K562 (cell line): ENCODE results near the gene SRGN. TPM values are rescaled to one million over a fixed set of nuclear protein-coding genes. Genes with fewer than 3 reads are reported as not detected.

Source experiments
- ATAC-seq: fragments of 200-7000 bp; cut with Tn5 transposase; 3 replicates; pipeline ENCODE4 v1.9.1; 2020; ENCODE audit warnings: moderate library complexity
- BruUV-seq: library from RNA; stranded (reverse); fragments of 400-500 nt; replicated peaks from 2 replicates; lab custom pipeline; 2021; lab: Mats Ljungman, UMichigan
- CTCF ChIA-PET: fragments of 300-600 bp; formaldehyde crosslinking; extraction: SDS; loops from one replicate; lab custom pipeline; 2021; ENCODE audit warnings: low intra/inter-chr PET ratio; lab: Yijun Ruan, JAX
- POLR2A ChIA-PET: fragments of 300-600, 350-650 bp; sonication (Branson Sonifier 250); formaldehyde crosslinking; extraction: SDS; loops from one replicate; lab custom pipeline; 2021; ENCODE audit warnings: antibody characterized with exemption, inconsistent platforms; lab: Yijun Ruan, JAX
- DNase-seq, 4 experiments: peaks; one replicate each; pipeline versions ENCODE4 v3.0.0 to v3.0.0-alpha.2; 2011 to 2018; ENCODE audit warnings: low spot score in 3 of 4, mixed read lengths in 3 of 4; ENCODE audit errors: extremely low read depth in 1 of 4
- FAIRE-seq: peaks from 2 replicates; lab custom pipeline; 2011; peaks lifted over from hg19 to GRCh38; lab: Jason Lieb, UNC
- H2AFZ ChIP-seq: 2 replicates; pipeline ENCODE4 v1.6.0; 2011; ENCODE audit warnings: low read depth, low read length, control low read depth, inconsistent platforms
- H3K27ac ChIP-seq: fragments of 200-600 bp; 3 replicates; pipeline ENCODE4 v1.8.0; 2011; ENCODE audit warnings: low read depth, mild to moderate bottlenecking, control low read depth, inconsistent platforms, low read length, moderate library complexity, mixed read lengths; ENCODE audit errors: extremely low read depth
- H3K27me3 ChIP-seq, 2 experiments: fragments of 300-600 bp in 1 of 2; 2 replicates in 1 of 2; 3 replicates in 1 of 2; pipeline versions ENCODE4 v1.6.0 to v1.8.0; 2011; ENCODE audit warnings: inconsistent platforms in 2 of 2, low read length in 2 of 2, mild to moderate bottlenecking in 1 of 2, mixed read lengths in 1 of 2, moderate library complexity in 1 of 2; ENCODE audit not compliant: control insufficient read depth in 2 of 2, insufficient read depth in 2 of 2
- H3K36me3 ChIP-seq: fragments of 300-600 bp; 3 replicates; pipeline ENCODE4 v1.8.0; 2011; ENCODE audit warnings: mild to moderate bottlenecking, low read length, inconsistent platforms; ENCODE audit not compliant: control insufficient read depth, insufficient read depth
- H3K4me1 ChIP-seq, 2 experiments: fragments of 200-600 bp in 1 of 2; replicated peaks in 1 of 2; 2 replicates in 1 of 2; 3 replicates in 1 of 2; pipeline versions ENCODE4 v1.5.1 to v1.8.0; 2011; ENCODE audit warnings: inconsistent platforms in 2 of 2, low read length in 2 of 2, mild to moderate bottlenecking in 1 of 2, mixed read lengths in 1 of 2, moderate library complexity in 1 of 2; ENCODE audit not compliant: control insufficient read depth in 2 of 2, insufficient read depth in 2 of 2
- H3K4me2 ChIP-seq: 2 replicates; pipeline ENCODE4 v1.6.1; 2011; ENCODE audit warnings: low read length, control low read depth, inconsistent platforms, mixed read lengths; ENCODE audit not compliant: insufficient read depth
- H3K4me3 ChIP-seq: fragments of 200-600 bp; sonication (generic), shearing (Covaris generic); 2 replicates; pipeline ENCODE4 v1.5.1; 2016; ENCODE audit warnings: control low read depth, inconsistent platforms
- H3K79me2 ChIP-seq: fragments of 200-600 bp; 3 replicates; pipeline ENCODE4 v1.8.0; 2011; ENCODE audit warnings: low read length, inconsistent platforms; ENCODE audit not compliant: control insufficient read depth, insufficient read depth
- H3K9ac ChIP-seq, 2 experiments: 2 replicates each; pipeline versions ENCODE4 v1.6.0 to v1.6.1; 2011; ENCODE audit warnings: low read depth in 2 of 2, low read length in 2 of 2, control low read depth in 1 of 2, inconsistent platforms in 1 of 2, mild to moderate bottlenecking in 1 of 2, mixed read lengths in 1 of 2; ENCODE audit not compliant: insufficient read depth in 1 of 2
- H3K9me1 ChIP-seq: one replicate; pipeline ENCODE4 v1.6.0; 2011; ENCODE audit warnings: inconsistent platforms, mild to moderate bottlenecking, low read length, moderate library complexity; ENCODE audit not compliant: control insufficient read depth, insufficient read depth
- H3K9me3 ChIP-seq: replicated peaks from 2 replicates; pipeline ENCODE4 v1.5.1; 2011; ENCODE audit warnings: low read depth, low read length, inconsistent platforms; ENCODE audit not compliant: control insufficient read depth, insufficient read depth
- H4K20me1 ChIP-seq: replicated peaks from 2 replicates; pipeline ENCODE4 v1.6.1; 2011; ENCODE audit warnings: low read length, inconsistent platforms, mixed read lengths; ENCODE audit not compliant: control insufficient read depth, insufficient read depth
- CEBPB ChIP-seq: fragments of 450-650 bp; IDR thresholded peaks from 2 replicates; pipeline ENCODE4 v1.6.1; 2016; ENCODE audit warnings: missing genetic modification characterization, missing compliant biosample characterization
- CEBPG ChIP-seq, 3 experiments: fragments of 200-800 bp in 1 of 3; sonication (Bioruptor generic) in 1 of 3; sonication (generic) in 1 of 3; formaldehyde crosslinking in 1 of 3; IDR thresholded peaks in 2 of 3; conservative IDR thresholded peaks in 1 of 3; 2 replicates each; pipeline versions ENCODE4 v1.6.1 to v1.8.0; 2016 to 2022; ENCODE audit warnings: missing compliant biosample characterization in 2 of 3, missing genetic modification characterization in 2 of 3, mild to moderate bottlenecking in 1 of 3, missing genetic modification reagents in 1 of 3
- CHCHD3 ChIP-seq: fragments of 250-450 bp; sonication (Bioruptor Pico); IDR thresholded peaks from 2 replicates; pipeline ENCODE4 v2.1.2; 2022; ENCODE audit warnings: mild to moderate bottlenecking
- PML ChIP-seq: IDR thresholded peaks from 2 replicates; pipeline ENCODE4 v1.6.1; 2012; ENCODE audit warnings: low read length, inconsistent platforms
- SAFB ChIP-seq: fragments of 200-400 bp; formaldehyde crosslinking; IDR thresholded peaks from 2 replicates; pipeline ENCODE4 v1.6.1; 2017; ENCODE audit warnings: low read depth, low read length, borderline replicate concordance
- SMAD4 ChIP-seq: fragments of 250-450 bp; sonication (Bioruptor Pico); conservative IDR thresholded peaks from 2 replicates; pipeline ENCODE4 v1.8.0; 2021; ENCODE audit warnings: inconsistent platforms, mild to moderate bottlenecking, moderate library complexity
- U2AF1 ChIP-seq: fragments of 200-400 bp; formaldehyde crosslinking; optimal IDR thresholded peaks from 2 replicates; pipeline ENCODE3; 2017; ENCODE audit warnings: mild to moderate bottlenecking, low read depth, low read length, moderate library complexity
- WGBS: fragments of 100-300 bp; shearing (Covaris generic); methylation state at CpG from one replicate; pipeline ENCODE4 v1.1.6; 2016; ENCODE audit warnings: low coverage, mixed read lengths; ENCODE audit not compliant: insufficient coverage; ENCODE audit errors: missing lambda C conversion rate; 5-methylcytosine and 5-hydroxymethylcytosine counted together
- in situ Hi-C: fragments of 300-500 bp; cut with MboI; formaldehyde crosslinking; loops from 4 replicates; pipeline ENCODE4 v1.15.0; 2018; ENCODE audit warnings: inconsistent platforms, mixed read lengths
- intact Hi-C: fragments of 100-400 bp; cut with micrococcal nuclease; formaldehyde crosslinking; loops from 2 replicates; pipeline ENCODE4 v1.14.2; 2022
- polyA plus RNA-seq, 8 experiments: library from polyadenylated mRNA; depleted of rRNA in 4 of 8; stranded (reverse) in 5 of 8; unstranded in 3 of 8; fragments of >200 nt; fragmentation: Nextera tagmentation in 2 of 8; fragmentation: Illumina TruSeq in 1 of 8; extraction: Ambion mirVana in 2 of 8; extraction: Trizol in 1 of 8; gene quantifications; 2 replicates each; pipeline versions ENCODE4 v1.2.1 to v1.2.3, GENCODE V29; 2011 to 2014; ENCODE audit warnings: inconsistent platforms in 1 of 8, missing spikeins in 1 of 8
- total RNA-seq, 7 experiments: library from RNA; depleted of rRNA in 6 of 7; stranded (reverse); fragments of >200 nt in 6 of 7; fragmentation: Illumina TruSeq in 2 of 7; extraction: Trizol in 2 of 7; gene quantifications; 2 replicates each; pipeline versions ENCODE4 v1.2.1 to v1.2.3, GENCODE V29; 2011 to 2021; ENCODE audit warnings: low replicate concordance in 1 of 7
- TF ChIP-seq, protein P1 (sequence below): fragments of 450-650 bp; IDR thresholded peaks from 2 replicates; pipeline ENCODE4 v1.6.1; 2017; ENCODE audit warnings: antibody characterized with exemption, mild to moderate bottlenecking

The SRGN gene
- total and polyA plus RNA-seq, 9 of the 15 experiments (the other 6 are each of a cell fraction or from before 2014, with no cell fraction given), result 136 to 304 (median 180) TPM

DNA sequence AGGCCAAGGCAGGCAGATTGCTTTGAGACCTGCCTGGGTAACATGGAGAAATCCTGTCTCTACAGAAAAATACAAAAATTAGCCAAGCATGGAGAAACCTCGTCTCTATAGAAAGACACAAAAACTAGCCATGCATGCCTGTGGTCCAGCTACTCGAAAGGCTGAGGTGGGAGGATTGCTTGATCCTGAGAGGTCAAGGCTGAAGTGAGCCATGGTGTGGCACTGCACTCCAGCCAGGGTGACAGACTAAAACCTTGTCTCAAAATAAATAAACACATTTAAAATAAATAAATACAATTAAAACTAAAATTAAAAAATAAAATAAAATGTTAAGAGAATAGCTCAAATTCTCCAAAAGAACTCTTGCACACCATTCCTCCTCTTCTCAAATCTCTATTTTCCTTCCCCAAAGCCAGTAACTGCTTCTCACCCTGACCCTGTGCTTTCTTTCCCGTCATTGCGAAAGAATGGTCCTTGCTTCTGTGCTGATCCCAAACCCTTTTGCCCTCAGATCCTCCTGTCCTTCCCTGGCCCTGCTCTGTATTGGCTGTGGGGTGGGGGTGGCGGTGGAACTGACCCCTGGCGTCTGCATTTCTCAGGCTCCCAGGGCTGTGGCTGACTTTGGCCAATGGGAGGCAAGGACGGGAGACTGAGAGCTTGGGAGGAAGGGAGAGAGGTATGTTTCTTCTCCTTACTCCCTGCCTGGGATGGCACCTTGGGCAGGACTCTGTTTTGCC lies 12.4 kb downstream of the SRGN start:
- ChIA-PET POLR2A (interaction anchor here (0.7 to 1.9 kb wide), 5 partner anchors 10 to 49 kb away, joined by 3 to 6 read pairs (median 3); partner anchors contain the start of gene SRGN), CTCF (no interaction called here)
- Histone ChIP-seq H2AFZ (no peak overlapping the region), H3K4me1 (peaks cover 0 to 4% of the 10 kb centered on the region in 2 experiments; a peak in 1 of 5 replicates), H3K4me2 (no peak overlapping the region), H3K27ac (no peak overlapping the region), H3K9me1 (peaks cover 4% of the 10 kb centered on the region), H3K36me3 (peaks cover 62% of the 10 kb centered on the region), H3K9ac (peak overlapping the region in 1 of 2 experiments; percentile 15; a peak in 1 of 4 replicates), H3K79me2 (peaks cover 29% of the 10 kb centered on the region), H3K4me3 (no peak overlapping the region), H3K27me3 (no peaks in the 10 kb centered on the region), H3K9me3 (no peaks in the 10 kb centered on the region), H4K20me1 (no peaks in the 10 kb centered on the region; the same call in 1 of the 2 replicates)
- DNase-seq, result no peak
- FAIRE-seq, result no peak
- WGBS, result 51% methylated on average over 7 of the region's 7 CpGs
- in situ Hi-C loops (no loop called here), intact Hi-C loops (no loop called here)
- no peak for TF ChIP-seq CHCHD3 (CRISPR knock-in tag)
- no peak for TF ChIP-seq PML
- TF ChIP-seq SMAD4 (CRISPR knock-in tag), result no peak
- no peak for TF ChIP-seq SAFB
- no peak for TF ChIP-seq U2AF1
- peak; percentile 57; the same call in 1 of the 2 replicates for TF ChIP-seq CEBPG (CRISPR knock-in tag; IDR thresholded peaks at IDR 0.05)
- TF ChIP-seq CEBPG (tag; conservative IDR thresholded peaks at IDR 0.05 in 1 of 2, IDR thresholded peaks at IDR 0.05 in 1 of 2), result no peak
- TF ChIP-seq CEBPB (tag), result peak; percentile 66
- TF ChIP-seq, protein P1, sequence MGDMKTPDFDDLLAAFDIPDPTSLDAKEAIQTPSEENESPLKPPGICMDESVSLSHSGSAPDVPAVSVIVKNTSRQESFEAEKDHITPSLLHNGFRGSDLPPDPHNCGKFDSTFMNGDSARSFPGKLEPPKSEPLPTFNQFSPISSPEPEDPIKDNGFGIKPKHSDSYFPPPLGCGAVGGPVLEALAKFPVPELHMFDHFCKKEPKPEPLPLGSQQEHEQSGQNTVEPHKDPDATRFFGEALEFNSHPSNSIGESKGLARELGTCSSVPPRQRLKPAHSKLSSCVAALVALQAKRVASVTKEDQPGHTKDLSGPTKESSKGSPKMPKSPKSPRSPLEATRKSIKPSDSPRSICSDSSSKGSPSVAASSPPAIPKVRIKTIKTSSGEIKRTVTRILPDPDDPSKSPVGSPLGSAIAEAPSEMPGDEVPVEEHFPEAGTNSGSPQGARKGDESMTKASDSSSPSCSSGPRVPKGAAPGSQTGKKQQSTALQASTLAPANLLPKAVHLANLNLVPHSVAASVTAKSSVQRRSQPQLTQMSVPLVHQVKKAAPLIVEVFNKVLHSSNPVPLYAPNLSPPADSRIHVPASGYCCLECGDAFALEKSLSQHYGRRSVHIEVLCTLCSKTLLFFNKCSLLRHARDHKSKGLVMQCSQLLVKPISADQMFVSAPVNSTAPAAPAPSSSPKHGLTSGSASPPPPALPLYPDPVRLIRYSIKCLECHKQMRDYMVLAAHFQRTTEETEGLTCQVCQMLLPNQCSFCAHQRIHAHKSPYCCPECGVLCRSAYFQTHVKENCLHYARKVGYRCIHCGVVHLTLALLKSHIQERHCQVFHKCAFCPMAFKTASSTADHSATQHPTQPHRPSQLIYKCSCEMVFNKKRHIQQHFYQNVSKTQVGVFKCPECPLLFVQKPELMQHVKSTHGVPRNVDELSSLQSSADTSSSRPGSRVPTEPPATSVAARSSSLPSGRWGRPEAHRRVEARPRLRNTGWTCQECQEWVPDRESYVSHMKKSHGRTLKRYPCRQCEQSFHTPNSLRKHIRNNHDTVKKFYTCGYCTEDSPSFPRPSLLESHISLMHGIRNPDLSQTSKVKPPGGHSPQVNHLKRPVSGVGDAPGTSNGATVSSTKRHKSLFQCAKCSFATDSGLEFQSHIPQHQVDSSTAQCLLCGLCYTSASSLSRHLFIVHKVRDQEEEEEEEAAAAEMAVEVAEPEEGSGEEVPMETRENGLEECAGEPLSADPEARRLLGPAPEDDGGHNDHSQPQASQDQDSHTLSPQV, result no peak
- no TSS peak for BruUV-seq
- ATAC-seq, result no peak
